ENCODE results near the gene MYPN.

Gene MYPN

GRCh38 chr10:68212721-68213352, 103.5 kb downstream of the MYPN start:
- Histone ChIP-seq H3F3A (ENCODE audit: insufficient read depth, low read length) (no peaks in the 10 kb centered on the region), H3K9me3 (ENCODE audit: low read length) (no peaks in the 10 kb centered on the region), H3K9me2 (ENCODE audit: low read depth, low read length) (no peaks in the 10 kb centered on the region), H3K4me2 (ENCODE audit: low read length) (peak overlapping the region; percentile 15; the same call in 1 of the 2 replicates), H2AFZ (ENCODE audit: low read length) (peak overlapping the region; percentile 31; the same call in 1 of the 2 replicates), H3K36me3 (ENCODE audit: insufficient read depth, low read length) (no peaks in the 10 kb centered on the region), H3K27me3 (ENCODE audit: insufficient read depth, low read length) (no peaks in the 10 kb centered on the region), H3K4me1 (ENCODE audit: insufficient read depth, low read length, severe bottlenecking) (peaks cover 40% of the 10 kb centered on the region), H3K27ac (ENCODE audit: low read depth, low read length, poor library complexity, severe bottlenecking) (peak overlapping the region; percentile 55), H3K79me2 (ENCODE audit: insufficient read depth, low read length) (no peaks in the 10 kb centered on the region), H3K9ac (ENCODE audit: low read length) (peak overlapping the region; percentile 32; the same call in 1 of the 2 replicates), H4K20me1 (ENCODE audit: insufficient read depth, low read length) (no peaks in the 10 kb centered on the region), H3K4me3 (ENCODE audit: low read depth, low read length, poor library complexity, severe bottlenecking) (no peak overlapping the region)
- TF ChIP-seq CTCF (IDR thresholded peaks at IDR 0.05; ENCODE audit: low read length) = peak; percentile 69
- no peak for TF ChIP-seq EZH2 (IDR thresholded peaks at IDR 0.05; ENCODE audit: borderline replicate concordance, low read length)

GRCh38 chr10:68218786-68219185, 109.5 kb downstream of the MYPN start:
- Histone ChIP-seq H3K27me3 (ENCODE audit: insufficient read depth, low read length) (no peaks in the 10 kb centered on the region), H3K9me3 (ENCODE audit: low read length) (no peaks in the 10 kb centered on the region), H3K9ac (ENCODE audit: low read length) (no peak overlapping the region), H3K27ac (ENCODE audit: low read depth, low read length, poor library complexity, severe bottlenecking) (peak overlapping the region; percentile 9), H3K4me1 (ENCODE audit: insufficient read depth, low read length, severe bottlenecking) (peaks cover 18% of the 10 kb centered on the region), H3K36me3 (ENCODE audit: insufficient read depth, low read length) (no peaks in the 10 kb centered on the region), H3F3A (ENCODE audit: insufficient read depth, low read length) (no peaks in the 10 kb centered on the region), H3K9me2 (ENCODE audit: low read depth, low read length) (no peaks in the 10 kb centered on the region), H3K79me2 (ENCODE audit: insufficient read depth, low read length) (no peaks in the 10 kb centered on the region), H3K4me3 (ENCODE audit: low read depth, low read length, poor library complexity, severe bottlenecking) (no peak overlapping the region), H3K4me2 (ENCODE audit: low read length) (no peak overlapping the region), H2AFZ (ENCODE audit: low read length) (no peak overlapping the region), H4K20me1 (ENCODE audit: insufficient read depth, low read length) (no peaks in the 10 kb centered on the region)
- TF ChIP-seq CTCF (IDR thresholded peaks at IDR 0.05; ENCODE audit: low read length) (no peak), EZH2 (IDR thresholded peaks at IDR 0.05; ENCODE audit: borderline replicate concordance, low read length) (no peak)

- Histone ChIP-seq H3F3A (ENCODE audit: insufficient read depth, low read length) (no peaks in the 10 kb centered on the region), H3K4me1 (ENCODE audit: insufficient read depth, low read length, severe bottlenecking) (peaks cover 20% of the 10 kb centered on the region), H3K9ac (ENCODE audit: low read length) (no peak overlapping the region), H3K79me2 (ENCODE audit: insufficient read depth, low read length) (no peaks in the 10 kb centered on the region), H3K9me3 (ENCODE audit: low read length) (no peaks in the 10 kb centered on the region), H3K27me3 (ENCODE audit: insufficient read depth, low read length) (no peaks in the 10 kb centered on the region), H3K36me3 (ENCODE audit: insufficient read depth, low read length) (no peaks in the 10 kb centered on the region), H3K4me2 (ENCODE audit: low read length) (no peak overlapping the region), H2AFZ (ENCODE audit: low read length) (no peak overlapping the region), H3K9me2 (ENCODE audit: low read depth, low read length) (no peaks in the 10 kb centered on the region), H3K27ac (ENCODE audit: low read depth, low read length, poor library complexity, severe bottlenecking) (no peak overlapping the region), H3K4me3 (ENCODE audit: low read depth, low read length, poor library complexity, severe bottlenecking) (no peak overlapping the region), H4K20me1 (ENCODE audit: insufficient read depth, low read length) (no peaks in the 10 kb centered on the region)
- no peak for TF ChIP-seq CTCF (IDR thresholded peaks at IDR 0.05; ENCODE audit: low read length)
- no peak for TF ChIP-seq EZH2 (IDR thresholded peaks at IDR 0.05; ENCODE audit: borderline replicate concordance, low read length)
Measured at GRCh38 chr10:68221196-68221595, 111.9 kb downstream of the MYPN start.

All from OCI-LY1 (cell line).